Caki2 (cell line): ENCODE measurements around the gene C1QTNF2. TPM values are rescaled to one million over a fixed set of nuclear protein-coding genes. Genes with fewer than 3 reads are reported as not detected.

Source experiments
- DNase-seq: peaks from one replicate; pipeline ENCODE4 v3.0.0-alpha.2; 2015; ENCODE audit warnings: low read depth
- in situ Hi-C: cut with HindIII; loops from 2 replicates; pipeline ENCODE4 v1.10.0; 2016; ENCODE audit warnings: low sequenced_read_pairs, low pct_unique_long_range_greater_than_20kb, mixed read lengths
- total RNA-seq: library from RNA; depleted of rRNA; stranded (reverse); fragments of >200 nt; shearing (Covaris generic); gene quantifications from 2 replicates; pipeline ENCODE4 v1.2.3, GENCODE V29; 2014; ENCODE audit warnings: low replicate concordance; rRNA removed

Gene C1QTNF2, protein sequence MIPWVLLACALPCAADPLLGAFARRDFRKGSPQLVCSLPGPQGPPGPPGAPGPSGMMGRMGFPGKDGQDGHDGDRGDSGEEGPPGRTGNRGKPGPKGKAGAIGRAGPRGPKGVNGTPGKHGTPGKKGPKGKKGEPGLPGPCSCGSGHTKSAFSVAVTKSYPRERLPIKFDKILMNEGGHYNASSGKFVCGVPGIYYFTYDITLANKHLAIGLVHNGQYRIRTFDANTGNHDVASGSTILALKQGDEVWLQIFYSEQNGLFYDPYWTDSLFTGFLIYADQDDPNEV
- total RNA-seq = not detected in 2 replicates

DNA sequence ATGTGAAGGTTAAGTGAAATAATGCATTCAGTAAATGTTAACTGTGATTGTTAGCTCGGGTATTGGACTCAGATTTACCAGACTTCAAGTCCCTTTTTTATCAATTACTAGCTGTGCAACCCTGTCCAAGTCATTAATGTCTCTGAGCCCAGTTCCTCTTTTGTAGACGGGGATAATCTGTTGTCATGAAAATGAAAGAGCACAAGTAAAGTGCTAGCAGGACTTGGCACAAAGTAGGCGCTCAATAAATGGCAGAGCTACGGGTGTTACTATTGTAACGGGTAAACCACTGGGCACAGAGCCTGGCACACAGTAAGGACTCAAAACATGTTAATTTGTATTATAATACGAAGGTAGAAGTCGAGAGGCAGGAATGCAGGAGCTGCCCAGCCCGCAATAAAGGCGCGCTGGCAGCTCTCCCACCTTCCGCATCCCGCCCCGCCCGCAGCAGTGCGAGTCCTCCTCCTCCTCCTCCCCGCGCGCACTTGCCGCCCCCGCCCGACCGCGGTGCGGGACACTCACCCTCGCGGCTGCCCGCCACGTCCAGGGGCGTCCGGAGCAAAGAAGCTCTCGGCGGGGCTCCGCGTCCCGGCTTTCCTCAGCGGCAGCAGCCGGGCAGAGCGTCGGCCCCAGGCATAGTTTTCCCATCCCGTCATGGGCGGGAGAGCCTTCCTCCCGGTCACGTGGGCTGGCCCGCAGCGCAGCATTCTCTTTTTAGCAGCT lies at the start of gene C1QTNF2:
C1QTNF2 (minus strand) TSS at position 637 of the 723 bp plus-strand sequence. CDS start 15,615 bp downstream, outside the sequence.
- in situ Hi-C loops = no loop called here
- peak; percentile 47 for DNase-seq

DNA sequence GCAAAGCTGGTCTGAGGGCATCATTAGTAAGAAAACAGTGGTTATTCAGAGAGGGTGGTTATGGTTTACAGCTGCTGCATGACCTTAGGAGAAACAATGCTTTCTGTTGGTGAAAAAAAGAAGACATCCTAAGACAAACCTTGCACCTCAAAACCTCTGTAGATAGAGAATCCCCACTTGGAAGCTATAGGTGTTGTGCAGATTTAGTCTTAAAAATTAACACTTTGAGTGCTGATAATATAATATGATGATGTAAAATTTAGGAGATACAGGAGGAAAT lies 49.8 kb upstream of the C1QTNF2 start:
- DNase-seq = no peak
- in situ Hi-C loops = no loop called here

DNA sequence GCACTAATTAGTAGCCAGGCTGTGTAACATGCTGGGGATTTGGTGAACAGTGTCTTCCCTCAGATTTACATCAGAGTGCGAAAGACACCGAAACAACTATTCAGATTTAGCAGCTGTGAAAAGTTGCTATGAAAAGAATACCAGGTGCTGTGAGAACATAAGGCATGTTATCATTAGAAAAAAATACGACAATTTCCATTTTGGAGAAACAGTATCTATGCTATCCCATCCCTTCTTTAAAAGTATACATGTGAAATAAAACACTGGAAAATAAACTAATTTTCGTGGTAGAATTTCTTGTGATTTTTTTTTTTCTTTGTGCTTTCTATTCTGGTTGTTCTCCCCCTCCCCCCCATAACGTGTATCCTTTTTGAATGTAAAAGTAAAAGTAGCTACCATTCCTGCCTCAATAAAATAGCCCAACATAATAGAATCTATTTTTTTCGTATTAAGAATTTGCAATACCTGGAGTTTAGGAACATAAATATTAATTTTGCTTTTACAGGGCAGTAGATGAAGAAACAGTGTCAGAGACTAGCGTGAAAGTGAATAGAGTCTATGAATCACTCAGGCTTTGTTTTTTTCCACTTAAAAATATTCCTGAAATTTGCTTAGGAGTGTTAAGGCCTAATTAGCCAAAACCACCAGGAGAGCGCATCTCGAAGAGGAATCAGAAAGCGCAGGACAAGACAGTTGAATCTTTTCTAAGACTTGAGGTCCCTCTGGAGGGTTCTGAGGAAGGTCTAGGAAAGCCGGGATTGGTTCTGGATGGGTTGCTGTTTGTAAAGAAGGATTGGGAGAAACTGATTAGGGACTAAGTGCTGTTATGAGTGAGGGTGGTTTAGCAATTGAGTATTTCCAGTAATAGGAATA lies 49.3 kb upstream of the C1QTNF2 start:
- in situ Hi-C loops = no loop called here
- DNase-seq = peak; percentile 29

- in situ Hi-C loops = no loop called here
- DNase-seq = peak; percentile 96
Observed at GRCh38 chr5:160418561-160419457, 48.4 kb upstream of the C1QTNF2 start, which contains the start of gene SLU7. TSS of gene SLU7 (minus strand) at chr5:160419081. CDS start at chr5:160415294, 3,787 bp downstream.

DNA sequence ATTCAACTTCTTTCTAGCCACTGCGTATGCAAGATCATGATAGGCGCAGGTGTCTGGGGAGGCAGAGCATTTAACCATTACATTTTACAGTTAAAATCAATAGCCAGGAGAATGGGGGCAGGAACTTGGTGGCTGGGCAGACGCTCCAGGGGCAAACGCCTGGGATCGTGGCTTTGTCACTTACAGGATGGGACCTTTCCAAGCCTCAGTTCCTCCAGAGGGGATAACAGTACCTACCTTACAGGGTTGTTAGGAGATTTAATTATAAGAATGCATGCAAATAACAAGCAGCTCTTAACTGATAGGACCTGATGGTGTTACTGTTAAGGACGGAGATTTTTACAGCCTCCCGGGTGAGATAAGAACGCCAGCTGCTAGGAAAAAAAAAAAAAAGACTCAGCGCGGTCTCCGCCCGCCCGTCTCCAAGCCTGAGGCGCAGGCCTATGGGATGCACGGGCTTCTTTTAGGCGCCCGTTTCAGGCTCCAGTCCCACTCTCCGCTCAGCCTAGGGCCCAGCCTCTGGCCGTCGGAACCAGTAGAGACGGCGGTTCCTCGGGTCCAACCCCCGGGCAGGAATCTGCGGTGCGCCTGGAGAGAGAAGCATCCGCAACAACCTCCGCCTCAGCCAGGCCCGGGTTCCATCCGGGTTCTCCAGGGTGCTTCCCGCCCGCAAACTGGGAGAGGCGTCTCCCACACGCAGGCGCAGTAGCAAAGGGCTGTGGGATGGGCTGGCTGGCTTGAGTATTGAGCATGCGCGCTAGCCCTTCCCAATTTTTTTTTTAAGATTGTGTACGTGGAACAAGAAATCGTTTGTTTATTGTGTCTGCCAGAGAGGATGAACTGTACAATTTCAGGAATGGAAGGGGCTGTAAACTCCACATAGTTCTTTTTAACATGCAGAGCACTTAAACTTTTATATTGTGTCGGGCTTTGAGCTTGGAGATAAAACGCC lies 29.3 kb upstream of the C1QTNF2 start, which contains the start of gene FAM200C:
FAM200C (minus strand) TSS at position 653 of the 952 bp plus-strand sequence. CDS start 4,564 bp downstream, outside the sequence.
- DNase-seq = peak; percentile 94
- in situ Hi-C loops = no loop called here

DNA sequence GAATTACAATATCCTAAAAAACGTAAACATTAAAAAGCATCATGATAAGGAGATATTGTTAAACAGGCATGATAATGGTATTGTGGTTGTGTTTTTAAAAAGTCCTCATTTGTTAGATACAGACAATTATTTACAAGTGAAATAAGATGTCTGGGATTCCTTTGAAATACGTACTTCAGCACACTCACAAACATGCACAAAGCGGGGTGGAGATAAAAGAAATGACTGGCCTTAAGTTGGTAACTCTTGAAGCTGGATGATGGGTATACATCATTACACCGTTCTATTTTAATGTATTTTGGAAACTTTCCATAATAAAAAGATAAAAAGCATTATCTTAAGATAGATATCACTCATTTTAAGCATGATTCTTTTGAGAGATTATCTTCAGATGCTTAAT lies 28.4 kb upstream of the C1QTNF2 start:
- DNase-seq = no peak
- in situ Hi-C loops = no loop called here

DNA sequence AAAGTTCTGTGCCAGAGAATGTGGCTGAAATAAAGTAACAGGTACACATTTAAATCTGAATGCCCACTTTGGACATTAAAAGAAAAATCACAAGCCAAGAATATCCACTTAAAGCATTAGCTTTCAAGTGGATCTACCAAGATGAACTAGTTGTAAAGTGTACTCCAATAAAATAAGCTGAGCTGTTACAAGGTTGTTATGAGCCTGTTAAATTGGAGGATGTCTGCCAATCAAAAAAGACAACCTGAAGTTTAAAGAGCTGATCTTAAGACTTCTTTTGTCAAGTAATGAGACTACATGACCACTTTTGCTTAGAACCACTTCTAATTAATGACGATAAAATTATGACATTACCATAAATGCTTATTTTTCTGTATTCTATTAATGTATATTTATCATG lies 27.1 kb upstream of the C1QTNF2 start:
- in situ Hi-C loops = no loop called here
- DNase-seq = no peak

- DNase-seq = no peak
- in situ Hi-C loops = no loop called here
Observed at GRCh38 chr5:160395111-160395510, 24.7 kb upstream of the C1QTNF2 start.

- in situ Hi-C loops = no loop called here
- peak; percentile 38 for DNase-seq
Observed at GRCh38 chr5:160390787-160391696, 20.6 kb upstream of the C1QTNF2 start.

DNA sequence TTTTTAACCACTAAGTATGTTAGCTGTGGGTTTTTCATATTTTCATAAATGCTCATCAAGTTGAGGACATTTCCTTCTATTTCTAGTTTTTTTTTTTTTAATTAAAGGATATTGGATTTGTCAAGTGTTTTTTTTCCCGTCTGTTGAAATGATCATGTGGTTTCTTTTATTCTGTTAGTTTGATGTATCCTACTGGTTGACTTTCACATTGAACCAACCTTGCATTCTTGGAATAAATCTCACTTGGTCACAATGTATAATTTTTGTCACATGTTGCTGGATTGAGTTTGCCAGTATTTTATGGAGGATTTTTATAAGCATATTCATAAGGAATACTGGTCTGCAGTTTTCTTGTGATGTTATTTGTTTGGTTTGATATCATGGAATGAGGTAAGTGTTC lies 17.0 kb upstream of the C1QTNF2 start:
- DNase-seq = no peak
- in situ Hi-C loops = no loop called here

DNA sequence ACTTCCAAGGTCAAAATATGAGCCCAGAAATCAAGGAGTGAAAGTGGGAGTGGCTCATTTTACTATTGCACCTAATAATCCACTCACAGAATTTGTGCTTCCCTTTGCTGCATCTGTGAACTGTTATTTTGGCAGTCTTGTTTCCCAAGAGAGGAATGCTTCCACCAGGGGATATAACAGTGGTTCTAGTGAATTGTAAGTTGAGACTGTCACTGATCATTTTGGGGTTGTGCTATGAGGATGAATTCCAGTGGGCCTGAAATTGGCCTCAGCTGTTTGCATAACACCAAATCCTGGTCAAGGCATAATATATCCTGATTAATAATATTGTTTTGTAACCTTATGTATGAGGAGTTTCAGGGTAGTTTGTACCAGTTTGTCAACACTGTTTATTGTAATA lies 15.1 kb upstream of the C1QTNF2 start:
- in situ Hi-C loops = no loop called here
- no peak for DNase-seq

GRCh38 chr5:160384681-160385080 lies 14.3 kb upstream of the C1QTNF2 start:
- in situ Hi-C loops = no loop called here
- DNase-seq = no peak

DNA sequence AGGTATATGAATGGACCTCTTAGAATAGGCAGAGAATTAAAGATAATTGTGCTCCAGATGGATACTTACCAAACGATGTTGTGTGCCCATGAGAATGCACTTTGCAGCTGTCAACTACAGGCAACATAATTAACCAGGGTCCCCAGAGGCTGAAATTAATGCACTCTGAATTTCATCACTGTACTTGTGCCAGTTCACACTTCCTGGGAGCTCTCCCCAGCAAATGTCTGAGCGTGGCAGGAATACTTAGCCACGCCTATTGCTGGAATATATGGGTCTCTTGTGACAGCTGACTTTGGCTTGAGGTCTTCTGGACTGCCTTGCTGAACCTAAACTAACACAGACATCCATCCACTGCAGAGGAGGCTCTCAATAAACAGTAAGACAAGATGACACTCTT lies 11.9 kb upstream of the C1QTNF2 start:
- DNase-seq = no peak
- in situ Hi-C loops = no loop called here

DNA sequence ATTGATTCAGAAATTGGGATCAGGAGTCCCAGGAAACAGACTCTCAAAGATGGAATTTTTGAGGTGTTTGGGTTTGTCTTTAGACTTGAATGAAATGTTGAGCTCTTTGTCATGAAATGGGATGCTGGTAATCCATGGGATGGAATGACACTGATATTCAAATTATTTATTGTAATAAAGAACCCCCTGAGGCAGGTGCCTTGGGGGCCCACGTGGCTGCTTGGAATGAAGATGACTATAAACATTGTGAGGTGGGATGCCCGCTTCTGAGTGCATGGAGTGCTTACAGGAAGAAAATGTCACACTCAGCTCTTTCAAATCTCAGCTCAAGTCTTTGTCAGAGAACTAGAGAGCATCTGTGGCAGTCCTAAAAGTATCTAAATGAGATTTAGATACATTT lies 9.6 kb upstream of the C1QTNF2 start:
- in situ Hi-C loops = no loop called here
- DNase-seq = no peak

GRCh38 chr5:160379511-160379910 lies 9.1 kb upstream of the C1QTNF2 start:
- in situ Hi-C loops = no loop called here

GRCh38 chr5:160378330-160378729 lies 7.9 kb upstream of the C1QTNF2 start:
- no peak for DNase-seq
- in situ Hi-C loops = no loop called here

More at GRCh38 chr5:160379511-160379910, 9.1 kb upstream of the C1QTNF2 start:
- no peak for DNase-seq
